Measurements from ENCODE around the gene VCPKMT.

DNA sequence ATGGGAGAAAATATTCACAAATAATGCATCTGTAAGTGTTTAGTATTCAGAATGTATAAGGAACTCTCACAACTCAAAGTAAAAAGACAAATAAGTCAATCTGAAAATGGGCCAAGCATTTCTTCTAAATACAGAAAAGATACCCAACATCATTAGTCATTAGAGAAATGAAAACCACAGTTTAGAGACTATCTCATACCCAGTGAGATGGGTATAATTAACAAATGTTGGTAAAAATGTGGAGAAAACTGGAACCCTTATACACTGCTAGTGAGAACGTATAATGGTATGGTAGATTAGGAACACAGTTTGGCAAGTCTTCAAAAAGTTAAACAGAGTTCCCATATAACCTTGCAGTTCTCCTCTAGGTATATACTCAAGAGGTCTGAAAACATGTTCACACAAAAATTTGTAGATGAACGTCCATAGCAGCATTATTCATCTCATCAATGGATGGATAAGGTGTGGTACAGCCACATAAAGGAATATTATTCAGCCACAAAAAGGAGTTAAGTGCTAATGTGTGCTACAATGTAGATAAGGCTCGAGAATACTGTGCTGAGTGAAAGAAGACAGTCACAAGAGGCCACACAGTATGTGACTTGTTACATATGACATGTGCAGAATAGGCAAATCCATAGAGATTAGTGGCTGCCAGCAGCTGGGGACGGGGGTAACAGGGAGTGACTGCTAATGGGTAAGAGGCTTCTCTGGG, 5.9 kb downstream of the VCPKMT start:
- TF ChIP-seq, protein P1, sequence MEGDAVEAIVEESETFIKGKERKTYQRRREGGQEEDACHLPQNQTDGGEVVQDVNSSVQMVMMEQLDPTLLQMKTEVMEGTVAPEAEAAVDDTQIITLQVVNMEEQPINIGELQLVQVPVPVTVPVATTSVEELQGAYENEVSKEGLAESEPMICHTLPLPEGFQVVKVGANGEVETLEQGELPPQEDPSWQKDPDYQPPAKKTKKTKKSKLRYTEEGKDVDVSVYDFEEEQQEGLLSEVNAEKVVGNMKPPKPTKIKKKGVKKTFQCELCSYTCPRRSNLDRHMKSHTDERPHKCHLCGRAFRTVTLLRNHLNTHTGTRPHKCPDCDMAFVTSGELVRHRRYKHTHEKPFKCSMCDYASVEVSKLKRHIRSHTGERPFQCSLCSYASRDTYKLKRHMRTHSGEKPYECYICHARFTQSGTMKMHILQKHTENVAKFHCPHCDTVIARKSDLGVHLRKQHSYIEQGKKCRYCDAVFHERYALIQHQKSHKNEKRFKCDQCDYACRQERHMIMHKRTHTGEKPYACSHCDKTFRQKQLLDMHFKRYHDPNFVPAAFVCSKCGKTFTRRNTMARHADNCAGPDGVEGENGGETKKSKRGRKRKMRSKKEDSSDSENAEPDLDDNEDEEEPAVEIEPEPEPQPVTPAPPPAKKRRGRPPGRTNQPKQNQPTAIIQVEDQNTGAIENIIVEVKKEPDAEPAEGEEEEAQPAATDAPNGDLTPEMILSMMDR (conservative IDR thresholded peaks at IDR 0.05): no peak
- no peak for TF ChIP-seq EZH2 (IDR thresholded peaks at IDR 0.05; ENCODE audit: low read depth)

Data from PC-9 (cell line).